ENCODE data around the gene KCTD17.
A peak's percentile ranks its signal among the peaks of the same experiment; 100 is the strongest.

Gene KCTD17

DNA sequence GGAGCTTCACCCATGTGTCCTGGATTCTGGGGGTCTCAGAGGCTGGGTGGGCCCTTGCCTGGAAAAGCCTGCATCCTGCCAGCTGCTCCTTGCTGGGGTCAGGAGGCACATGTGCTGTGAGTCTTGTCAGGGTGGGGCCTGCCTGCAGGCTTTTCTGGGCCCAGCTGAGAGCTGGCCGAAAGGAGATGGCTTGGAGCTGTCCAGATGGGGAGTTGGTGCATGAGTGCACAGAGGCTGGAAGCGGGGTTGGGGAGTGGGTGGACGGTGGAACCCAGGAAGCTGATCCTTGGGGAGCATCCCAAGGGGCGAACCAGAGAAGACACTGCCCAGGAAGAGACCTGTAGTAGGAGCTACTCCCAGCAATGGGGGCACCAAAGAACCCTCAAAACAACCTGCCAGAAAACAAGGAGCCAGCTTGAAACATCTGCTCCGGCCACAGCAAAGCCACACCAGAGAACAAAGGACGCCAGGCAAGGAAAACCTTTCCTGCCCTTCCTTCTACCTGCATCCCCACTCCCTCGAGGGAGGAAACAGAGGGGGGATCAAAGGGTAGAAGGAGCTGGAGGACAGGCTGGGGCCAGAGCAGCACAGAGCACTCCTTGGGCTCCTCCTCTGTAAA, 8.2 kb upstream of the KCTD17 start:
- no peak for DNase-seq (ENCODE audit: low spot score)

DNA sequence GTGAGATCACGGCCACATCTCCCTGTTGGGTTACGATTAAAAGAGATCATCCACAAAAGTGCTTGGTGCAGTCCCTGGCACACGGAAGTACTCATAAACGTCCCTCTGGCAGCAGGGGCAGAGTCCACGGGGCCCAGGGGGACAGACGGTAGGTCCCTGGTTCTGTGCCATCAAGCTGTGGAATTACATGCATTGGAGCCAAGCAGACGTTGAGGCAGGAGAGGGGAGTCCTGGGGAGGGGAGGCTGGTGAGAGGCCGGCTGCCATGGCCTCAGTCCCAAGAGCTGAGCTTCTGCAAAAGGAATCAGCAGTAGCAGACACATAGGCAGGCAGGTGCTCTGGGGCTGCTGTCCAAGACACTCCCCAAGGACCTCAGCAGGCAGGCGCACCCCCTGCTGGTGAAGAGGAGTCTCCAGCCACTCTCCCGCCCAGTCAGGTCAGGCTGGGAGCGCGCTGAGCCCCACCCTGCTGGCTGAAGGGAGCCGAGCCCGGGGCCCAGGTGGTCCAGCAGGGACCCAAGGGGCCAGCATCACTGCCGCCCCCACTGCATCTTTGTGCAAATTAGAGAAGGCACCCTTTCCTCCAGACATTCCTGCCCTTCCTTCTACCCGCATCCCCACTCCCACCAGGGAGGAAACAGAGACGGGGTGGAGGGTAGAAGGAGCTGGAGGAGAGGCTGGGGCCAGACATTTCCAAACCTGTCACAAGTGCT, 7.6 kb upstream of the KCTD17 start:
- DNase-seq (ENCODE audit: low spot score), result peak; percentile 66

DNA sequence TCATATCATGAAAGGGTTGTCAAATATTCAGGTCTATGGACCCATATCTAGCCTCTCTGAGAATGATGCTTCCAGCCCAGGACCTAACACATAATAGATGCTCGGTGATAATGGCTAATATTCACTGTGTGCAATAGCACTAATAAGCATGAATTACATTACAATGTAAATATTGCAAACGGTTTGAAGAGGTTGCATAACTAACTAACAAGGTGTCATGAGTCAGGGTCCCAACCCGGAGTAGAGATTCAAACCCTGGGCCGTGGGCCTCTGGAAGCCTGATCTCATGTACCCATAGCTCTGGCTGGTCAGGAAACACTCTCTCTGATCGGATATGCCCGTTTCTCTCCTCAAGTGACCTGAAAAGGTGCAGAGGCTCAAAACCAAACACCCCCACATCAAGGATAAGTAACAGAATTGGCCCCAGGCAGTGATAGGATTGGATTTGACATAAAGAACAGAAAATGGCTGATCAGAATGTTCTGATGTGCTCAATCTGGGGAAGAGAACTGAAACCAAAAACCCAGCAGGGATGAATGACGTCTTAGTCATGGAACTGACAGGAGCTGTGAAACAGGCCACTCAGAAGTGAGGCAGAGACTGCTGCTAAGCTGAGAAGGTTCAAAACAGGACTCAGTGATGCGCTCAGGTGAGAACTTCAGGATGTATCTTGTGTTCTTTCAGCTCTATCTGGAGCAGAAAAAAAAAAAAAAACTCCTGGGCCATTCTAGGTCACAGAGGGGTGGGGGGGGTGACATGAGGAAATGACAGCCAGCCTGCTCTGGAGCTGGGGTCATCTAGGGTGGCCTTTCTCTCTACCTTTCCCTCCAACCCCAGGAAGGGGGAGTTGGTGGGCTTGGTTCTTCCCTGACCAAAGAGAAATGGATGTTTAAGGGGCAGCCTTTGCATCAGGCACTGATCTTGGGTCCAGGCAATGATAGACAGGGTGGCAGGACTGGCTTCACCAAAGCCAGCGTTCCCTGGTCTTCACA, 6.6 kb upstream of the KCTD17 start:
- no peak for DNase-seq (ENCODE audit: low spot score)

DNA sequence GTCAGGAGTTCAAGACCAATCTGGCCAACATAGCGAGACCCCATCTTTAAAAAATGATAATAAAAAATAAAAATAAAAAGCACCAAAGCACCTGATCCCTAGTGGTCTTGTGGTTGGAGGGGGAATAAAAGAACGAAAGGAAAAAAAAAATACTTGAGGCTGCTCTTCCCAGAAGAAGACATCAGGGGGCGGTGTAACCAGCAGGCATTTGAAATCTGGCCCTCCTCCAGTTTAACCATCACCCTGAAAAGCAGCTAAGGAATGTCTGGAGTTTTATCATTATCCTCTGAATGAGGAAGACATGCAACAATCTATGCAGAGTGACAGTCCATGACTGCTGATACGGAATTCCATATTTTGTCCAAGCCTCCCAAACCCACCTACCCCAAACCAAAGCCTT, 5.6 kb upstream of the KCTD17 start:
- DNase-seq (ENCODE audit: low spot score), result no peak

DNA sequence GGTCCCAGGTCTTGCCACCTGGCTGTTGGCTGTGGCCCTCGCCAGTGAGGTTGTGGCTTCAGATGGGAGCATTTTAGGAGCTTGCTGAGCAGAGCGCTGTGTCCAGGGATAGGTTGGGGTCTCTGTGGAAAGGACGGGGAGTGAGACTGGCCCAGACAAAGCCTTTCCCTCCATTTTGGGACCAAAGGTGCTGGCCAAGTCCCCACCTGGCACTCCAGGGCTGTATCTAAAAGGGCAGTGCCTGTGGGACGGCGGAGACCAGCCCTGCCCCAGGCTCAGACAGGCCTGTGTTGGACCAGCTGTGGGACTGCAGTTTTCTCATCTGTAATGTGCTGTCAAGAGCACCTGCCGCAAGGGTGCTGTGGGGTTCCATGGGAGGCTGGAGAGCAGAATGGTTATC, 5.0 kb upstream of the KCTD17 start:
- DNase-seq (ENCODE audit: low spot score), result no peak

DNA sequence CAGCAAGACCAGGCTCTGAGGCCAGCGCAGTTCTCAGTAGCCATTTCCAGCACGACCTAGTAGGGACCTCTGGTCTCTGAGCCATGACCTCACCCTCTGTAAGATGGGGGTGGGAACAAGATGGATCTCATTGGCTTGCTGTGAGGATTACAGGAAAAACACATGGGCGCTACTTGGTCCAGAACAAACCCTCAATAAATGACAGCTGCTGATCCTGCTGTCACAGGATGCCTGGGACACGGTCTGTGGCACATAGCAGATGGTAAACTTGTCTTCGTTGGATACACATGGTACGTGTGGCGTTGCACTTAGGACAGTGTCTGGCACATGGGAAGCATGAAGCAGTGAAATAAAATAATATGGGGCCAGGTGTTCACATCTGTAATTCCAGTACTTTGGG, 4.5 kb upstream of the KCTD17 start:
- DNase-seq (ENCODE audit: low spot score), result no peak

DNA sequence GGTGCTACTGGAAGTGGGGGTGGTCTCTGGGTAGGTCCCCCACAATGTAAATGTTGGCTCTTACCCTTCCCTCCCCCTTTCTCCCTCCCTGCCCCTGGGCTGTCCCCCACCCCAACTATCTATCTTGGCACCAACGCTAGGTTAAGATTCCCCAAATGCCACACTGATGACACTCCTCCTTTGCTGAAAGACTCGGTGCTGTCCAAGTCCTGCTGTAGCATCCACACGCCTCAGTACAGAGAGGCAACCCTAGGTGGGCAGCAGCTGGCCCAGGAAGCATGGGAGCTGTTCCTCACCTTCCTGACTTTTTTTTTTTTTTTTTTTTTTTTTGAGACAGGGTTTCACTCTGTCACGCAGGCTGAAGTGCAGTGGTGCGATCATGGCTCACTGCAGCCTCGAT, 3.4 kb upstream of the KCTD17 start:
- no peak for DNase-seq (ENCODE audit: low spot score)

DNA sequence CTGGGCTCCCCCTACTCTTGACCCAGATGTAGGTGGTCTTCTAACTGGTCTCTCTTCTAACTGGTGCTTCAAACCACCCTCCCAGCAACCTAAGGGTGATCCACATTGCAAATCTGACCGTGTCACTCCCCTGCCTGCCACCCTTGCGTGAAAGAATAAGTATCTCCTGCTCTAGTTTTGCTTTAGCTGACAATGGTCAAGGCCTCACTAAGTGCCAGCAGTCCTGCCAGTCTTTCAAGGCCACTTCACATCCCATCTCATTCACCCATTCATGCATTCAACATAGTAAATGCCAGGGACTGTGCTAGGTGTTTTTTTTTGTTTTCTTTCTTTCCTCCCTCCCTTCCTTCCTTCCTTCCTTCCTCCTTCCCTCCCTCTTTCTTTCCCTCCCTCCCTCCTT, 2.3 kb upstream of the KCTD17 start:
- DNase-seq (ENCODE audit: low spot score), result no peak

DNA sequence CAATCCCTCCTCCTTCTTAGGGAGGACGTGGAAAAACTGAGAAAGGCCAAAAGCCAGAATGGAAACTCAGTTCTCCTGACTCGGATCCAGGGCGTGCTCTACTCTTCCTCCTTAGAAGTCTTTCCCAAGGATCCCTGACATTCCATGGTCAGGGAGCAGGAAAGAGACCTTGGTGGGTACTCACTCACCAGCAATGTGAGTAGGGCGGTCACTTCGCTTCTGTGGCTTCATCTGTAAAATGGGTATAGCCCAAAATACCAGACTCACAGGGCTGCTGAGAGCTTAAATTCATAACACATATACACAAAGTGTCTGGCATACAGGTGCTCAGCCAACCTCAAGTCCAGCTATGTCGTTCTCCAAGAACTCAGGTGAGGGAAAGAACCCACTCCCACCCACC, 629 bp upstream of the KCTD17 start:
- DNase-seq (ENCODE audit: low spot score), result no peak

DNA sequence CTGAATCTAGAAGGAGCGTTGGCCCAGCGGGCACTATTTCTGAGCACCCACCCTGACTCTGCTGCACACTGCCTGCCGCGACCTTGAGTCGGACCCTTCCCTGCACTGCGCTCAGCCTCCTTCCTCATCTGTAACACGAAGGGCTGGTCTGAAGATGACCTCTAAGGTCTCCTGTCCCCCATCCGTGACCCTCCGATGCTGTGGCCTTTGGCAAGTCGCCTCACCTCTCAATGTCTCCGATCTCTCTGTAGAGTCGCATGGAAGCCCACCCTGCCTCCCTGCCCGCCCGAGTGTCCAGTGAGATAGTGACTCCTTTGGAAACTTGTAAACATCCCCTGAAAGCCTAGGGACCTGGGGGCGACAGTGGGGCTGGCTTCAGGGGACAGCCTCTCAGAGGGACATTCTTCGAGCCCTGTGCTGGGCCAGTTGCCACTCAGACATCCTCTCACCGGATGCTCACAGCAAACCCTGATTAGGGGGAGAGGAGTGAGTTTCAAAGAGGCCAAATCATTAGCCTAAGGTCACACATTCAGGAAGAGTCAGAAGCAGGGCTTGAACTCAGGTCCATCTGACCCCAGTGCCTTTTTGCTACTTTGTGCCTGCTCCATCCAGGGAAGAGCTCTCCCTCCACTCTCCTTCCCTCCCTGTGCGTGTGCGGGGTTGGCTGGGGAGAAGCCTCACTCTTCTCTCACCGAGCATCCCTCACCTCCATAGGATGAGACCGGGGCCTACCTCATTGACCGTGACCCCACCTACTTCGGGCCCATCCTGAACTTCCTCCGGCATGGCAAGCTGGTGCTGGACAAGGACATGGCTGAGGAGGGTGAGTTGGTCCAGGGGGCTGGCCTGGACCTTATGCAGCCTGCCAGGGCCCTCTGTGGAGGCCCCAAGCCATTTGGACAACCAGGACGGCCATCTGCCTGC, 1.1 kb downstream of the KCTD17 start:
- no peak for DNase-seq (ENCODE audit: low spot score)

DNA sequence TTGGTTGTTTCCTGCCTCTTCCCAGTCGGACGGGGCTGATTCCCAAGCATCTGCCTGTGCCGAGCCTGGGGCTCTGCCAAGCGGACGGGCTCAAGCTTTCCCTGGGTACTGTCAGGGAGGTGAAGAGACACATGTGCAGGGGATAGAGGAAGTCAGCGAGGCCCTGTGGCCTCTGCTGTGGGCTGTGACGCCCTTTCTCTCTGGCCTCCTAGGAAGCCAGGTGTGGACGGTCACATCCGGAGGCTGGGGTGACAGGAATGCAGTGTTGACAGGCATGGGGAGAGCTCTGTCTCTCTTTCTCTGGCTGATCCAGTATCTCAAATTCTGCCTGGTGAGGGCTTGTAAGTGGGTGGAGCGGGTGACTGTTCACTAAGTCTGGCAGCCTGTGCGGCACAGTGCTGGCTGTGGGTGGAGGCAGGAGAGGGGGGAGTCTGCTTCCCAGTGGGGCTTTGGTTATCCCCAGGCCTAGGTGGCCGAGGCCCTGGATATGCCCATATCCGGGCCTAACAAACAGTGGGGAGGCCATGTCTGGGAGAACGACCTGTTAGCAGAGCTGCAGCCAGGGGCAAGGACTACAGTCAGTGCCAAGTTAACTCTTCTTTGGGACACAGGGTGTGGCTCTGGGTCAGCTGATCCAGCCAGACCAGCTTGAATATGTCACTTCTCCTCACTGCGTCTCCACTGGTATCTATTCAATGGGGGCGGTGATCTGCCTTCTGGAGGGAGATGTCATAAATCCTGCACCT, 1.9 kb downstream of the KCTD17 start:
- no peak for DNase-seq (ENCODE audit: low spot score)

DNA sequence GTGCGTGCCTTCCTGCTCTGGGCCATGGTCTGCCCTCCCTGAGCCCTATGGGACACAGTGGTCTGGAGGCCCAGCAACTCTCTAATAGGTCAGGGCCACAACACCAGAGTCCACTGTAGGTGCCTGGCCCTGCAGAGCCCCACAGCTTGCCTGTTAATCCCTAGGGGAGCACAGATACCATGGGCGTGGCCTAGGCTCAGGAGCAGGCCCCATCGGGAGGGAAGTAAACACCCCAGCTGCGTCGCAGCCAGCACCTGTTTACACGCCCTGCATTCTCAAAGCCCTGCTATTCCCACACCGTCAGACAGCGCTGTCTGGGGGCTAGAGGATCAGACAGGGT, 2.5 kb downstream of the KCTD17 start:
- no peak for DNase-seq (ENCODE audit: low spot score)

DNA sequence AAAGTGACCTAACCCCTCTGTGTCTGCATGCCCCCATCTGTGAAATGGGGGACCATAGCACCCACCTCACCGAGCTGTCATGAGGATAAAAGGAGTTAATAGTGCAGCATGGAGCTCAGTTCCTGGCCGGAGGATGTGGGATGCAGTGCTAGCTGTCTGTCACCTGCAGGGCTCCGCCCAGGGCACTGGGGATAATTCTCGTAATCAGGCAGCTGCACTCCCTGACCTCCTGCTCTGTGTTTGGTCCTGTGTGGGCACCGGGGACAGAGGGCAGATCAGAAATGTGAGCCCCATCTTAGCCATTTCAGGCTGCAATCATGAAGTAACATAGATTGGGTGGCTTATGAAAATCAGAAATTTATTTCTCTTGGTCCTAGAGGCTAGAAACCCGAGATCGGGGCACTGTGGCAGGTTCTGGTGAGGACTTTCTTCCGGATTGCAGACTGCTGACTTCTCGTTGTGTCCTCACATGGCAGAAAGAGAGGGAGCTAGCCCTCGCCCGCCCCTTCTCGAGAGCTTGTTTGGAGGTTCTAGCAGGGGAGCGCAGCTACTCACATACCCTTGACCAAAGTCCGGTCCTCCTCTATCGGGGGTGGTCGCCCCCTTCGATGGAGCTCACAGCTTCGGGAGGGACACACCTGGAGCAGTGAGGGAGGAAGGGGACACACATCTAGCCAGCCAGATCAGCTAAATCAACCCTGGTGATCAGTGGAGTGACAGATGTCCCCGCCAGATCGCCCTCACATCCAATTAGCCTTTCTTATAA, 3.2 kb downstream of the KCTD17 start:
- DNase-seq (ENCODE audit: low spot score), result no peak

DNA sequence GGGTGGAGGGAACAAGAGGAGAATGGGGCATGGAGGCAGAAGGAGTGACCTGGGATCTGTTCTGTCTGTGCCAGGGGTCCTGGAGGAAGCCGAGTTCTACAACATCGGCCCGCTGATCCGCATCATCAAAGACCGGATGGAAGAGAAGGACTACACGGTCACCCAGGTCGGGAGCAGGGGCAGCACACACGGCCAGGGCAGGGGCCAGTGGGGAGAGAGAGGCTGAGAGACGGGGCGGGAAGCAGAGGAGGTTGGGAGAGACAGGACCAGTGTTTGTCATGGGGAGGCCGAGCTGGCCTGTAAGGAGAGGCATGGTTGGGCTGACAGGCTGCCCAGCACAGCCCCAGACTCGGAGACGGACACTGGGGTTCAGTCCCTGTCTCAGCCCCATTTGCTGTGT, 4.7 kb downstream of the KCTD17 start:
- DNase-seq (ENCODE audit: low spot score), result no peak

DNA sequence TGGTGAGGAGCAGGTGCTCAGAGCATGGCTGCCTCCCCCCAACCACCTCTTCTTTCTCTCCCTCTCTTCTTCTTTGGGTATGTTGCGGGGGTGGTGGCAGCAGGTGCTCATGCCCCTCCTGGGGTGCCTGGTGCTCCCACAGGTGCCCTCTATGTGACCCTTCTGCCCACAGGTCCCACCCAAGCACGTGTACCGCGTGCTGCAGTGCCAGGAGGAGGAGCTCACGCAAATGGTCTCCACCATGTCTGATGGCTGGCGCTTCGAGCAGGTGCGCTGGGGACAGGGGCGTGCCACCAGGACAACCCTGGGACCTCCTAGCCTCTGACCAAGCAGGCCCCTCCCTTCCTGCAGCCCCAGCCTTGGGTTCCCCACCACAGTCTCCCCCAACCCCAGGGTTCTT, 5.7 kb downstream of the KCTD17 start:
- no peak for DNase-seq (ENCODE audit: low spot score)

DNA sequence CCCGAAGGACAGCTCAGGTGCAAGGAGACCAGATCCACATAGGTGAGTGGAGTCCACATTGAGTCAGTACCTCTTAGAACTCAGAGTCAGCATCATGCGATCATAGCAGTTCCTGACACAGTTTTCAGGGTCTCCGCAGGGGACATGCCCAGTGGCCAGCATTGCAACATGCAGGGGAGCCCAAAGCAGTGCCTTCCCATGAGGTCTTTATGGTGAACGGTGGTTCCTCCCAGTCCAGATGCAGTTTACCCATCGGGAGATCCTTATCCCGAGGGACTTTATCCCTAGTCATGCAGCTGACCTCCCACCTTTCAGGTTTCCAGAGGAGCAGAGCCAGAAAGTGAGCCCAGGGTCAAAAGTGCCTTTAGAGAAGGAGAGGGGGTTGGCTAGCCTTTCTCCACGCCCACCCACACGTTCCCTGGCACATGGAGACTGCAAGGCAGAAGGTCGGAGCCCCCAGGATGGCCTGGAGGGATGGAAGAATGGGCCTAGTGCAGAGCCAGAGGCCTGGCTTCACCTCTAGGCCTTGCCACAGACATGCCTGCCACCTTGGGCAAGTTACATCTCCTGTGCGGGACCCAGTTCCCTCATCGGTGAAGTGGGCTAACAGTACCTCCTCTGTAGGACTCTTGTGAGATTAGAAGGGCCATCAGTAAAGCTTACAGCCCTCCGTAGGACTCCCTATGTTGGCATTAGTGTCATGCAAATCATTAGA, 6.4 kb downstream of the KCTD17 start:
- DNase-seq (ENCODE audit: low spot score), result no peak

DNA sequence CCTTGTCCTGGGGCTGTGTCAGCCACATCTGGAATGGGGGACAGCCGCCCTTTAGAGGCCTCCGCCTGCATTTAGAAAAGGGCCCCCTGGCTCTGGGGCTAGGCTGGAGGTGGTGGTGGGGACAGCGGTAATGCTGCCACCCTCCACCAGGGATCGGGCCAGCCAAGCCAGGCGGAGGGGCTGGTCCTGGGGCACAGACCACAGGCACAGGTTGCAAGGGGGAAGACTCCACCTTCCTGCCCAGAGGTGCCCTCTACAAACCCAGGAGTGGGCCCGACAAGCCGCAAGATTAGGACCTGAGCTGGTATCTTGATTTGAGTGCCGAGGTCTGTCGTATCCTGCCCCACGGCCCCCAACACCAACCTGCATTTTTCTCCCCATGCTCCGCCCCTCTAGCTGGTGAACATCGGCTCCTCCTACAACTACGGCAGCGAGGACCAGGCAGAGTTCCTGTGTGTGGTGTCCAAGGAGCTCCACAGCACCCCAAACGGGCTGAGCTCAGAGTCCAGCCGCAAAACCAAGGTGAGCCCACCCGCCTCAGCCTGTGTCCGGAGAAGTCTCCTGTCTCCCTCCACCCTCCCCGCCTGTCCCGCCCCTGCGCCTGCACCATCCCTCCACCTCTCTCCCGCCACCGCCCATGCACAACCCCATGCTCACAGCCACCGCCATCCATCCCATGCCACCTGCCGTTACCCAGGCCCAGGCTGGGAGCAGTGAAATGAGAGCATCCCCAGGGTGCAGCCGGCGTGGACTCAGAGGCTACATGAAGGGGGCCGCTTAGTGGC, 7.6 kb downstream of the KCTD17 start:
- DNase-seq (ENCODE audit: low spot score), result no peak

DNA sequence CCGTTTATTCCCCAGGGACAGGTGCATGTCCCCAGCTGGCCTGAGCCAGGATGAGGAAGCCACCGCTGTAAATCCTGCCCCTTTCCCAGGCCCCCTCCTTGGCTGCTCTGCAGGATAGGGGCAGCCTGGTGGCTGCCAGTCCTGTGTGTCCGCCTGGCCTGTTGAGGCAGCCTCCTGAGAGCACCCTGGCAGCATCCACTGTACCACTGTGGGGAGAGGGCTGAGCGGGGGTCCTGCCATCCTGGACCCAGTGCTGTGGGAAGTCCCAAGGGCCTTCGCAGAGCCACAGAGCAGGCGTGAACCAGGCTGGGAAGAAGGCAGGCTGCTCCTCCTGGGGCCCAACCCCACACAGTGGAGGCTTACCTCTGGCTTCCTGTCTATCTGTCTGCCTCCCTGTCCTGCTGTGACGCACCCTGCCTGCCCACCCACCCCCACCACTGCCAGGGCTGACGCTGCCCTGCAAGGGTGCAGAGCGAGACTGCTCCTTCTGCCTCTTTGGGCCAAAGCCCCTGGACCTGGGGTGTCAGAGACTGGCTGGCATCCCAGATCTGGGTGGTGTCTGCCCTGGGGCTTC, 8.4 kb downstream of the KCTD17 start:
- DNase-seq (ENCODE audit: low spot score), result no peak
